ENCODE measurements around the gene NANOGP8. TPM values are rescaled to one million over a fixed set of nuclear protein-coding genes. Genes with fewer than 3 reads are reported as not detected.

The NANOGP8 gene
- total and polyA plus RNA-seq, 9 of the 15 experiments (the other 6 are each of a cell fraction or from before 2014, with no cell fraction given): not detected

DNA sequence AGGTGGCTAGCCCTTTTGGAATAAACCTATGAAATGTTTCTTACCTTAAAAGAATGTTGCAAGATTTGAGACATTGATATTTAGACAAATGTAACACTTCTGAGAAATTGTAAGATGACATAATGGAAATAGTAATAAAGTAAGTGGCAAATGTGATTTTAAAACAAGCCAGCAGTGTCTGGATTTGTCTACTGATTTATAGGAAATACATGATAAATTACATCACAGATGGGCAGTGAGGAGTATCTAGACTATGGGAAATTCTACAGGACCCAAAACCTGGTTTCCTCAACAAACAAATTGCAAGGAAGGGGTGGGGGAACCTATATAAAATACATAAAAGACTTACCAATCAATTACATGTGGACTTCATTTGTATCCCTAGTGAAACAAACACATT lies 37.1 kb downstream of the NANOGP8 start:
- in situ Hi-C loops (cut with MboI) (no loop called here), intact Hi-C loops (cut with micrococcal nuclease) (no loop called here)
- H2AFZ ChIP-seq (ENCODE audit: low read depth, low read length): no peak overlapping the region
- ATAC-seq: no peak
- DNase-seq (ENCODE audit: extremely low read depth in 1 of 4, low spot score in 3 of 4): no peak
- CTCF ChIA-PET (ENCODE audit: low intra/inter-chr PET ratio): no interaction called here
- no peak overlapping the region for H3K4me3 ChIP-seq
- no peaks in the 10 kb centered on the region for H3K9me3 ChIP-seq (replicated peaks; ENCODE audit: control insufficient read depth, insufficient read depth, low read depth, low read length)
- H3K27ac ChIP-seq (ENCODE audit: extremely low read depth, low read depth, low read length): no peak overlapping the region
- H3K9ac ChIP-seq (ENCODE audit: insufficient read depth in 1 of 2, low read depth in 2 of 2, low read length in 2 of 2): no peak overlapping the region
- H4K20me1 ChIP-seq (replicated peaks; ENCODE audit: control insufficient read depth, insufficient read depth, low read length): no peaks in the 10 kb centered on the region
- POLR2A ChIA-PET: no interaction called here
- no peaks in the 10 kb centered on the region for H3K36me3 ChIP-seq (ENCODE audit: control insufficient read depth, insufficient read depth, low read length)
- FAIRE-seq: no peak
- H3K79me2 ChIP-seq (ENCODE audit: control insufficient read depth, insufficient read depth, low read length): no peaks in the 10 kb centered on the region
- no peak overlapping the region for H3K4me2 ChIP-seq (ENCODE audit: insufficient read depth, low read length)
- no TSS peak for BruUV-seq (replicated peaks)
- no peaks in the 10 kb centered on the region for H3K9me1 ChIP-seq (ENCODE audit: control insufficient read depth, insufficient read depth, low read length)
- no peaks in the 10 kb centered on the region; a peak in 1 of 5 replicates for H3K4me1 ChIP-seq (replicated peaks in 1 of 2; ENCODE audit: control insufficient read depth in 2 of 2, insufficient read depth in 2 of 2, low read length in 2 of 2)
- H3K27me3 ChIP-seq (ENCODE audit: control insufficient read depth in 2 of 2, insufficient read depth in 2 of 2, low read length in 2 of 2): no peaks in the 10 kb centered on the region
- TF ChIP-seq NFIX (CRISPR knock-in tag; IDR thresholded peaks at IDR 0.05; ENCODE audit: low read depth) (no peak), CCAR2 (IDR thresholded peaks at IDR 0.05; ENCODE audit: low read depth, low read length) (no peak), RUNX1 (IDR thresholded peaks at IDR 0.05; ENCODE audit: low read depth) (no peak), KAT8 (IDR thresholded peaks at IDR 0.05; ENCODE audit: low read depth) (no peak), ESRRB (CRISPR knock-in tag; IDR thresholded peaks at IDR 0.05; ENCODE audit: borderline replicate concordance) (no peak), POU5F1 (IDR thresholded peaks at IDR 0.05; ENCODE audit: borderline replicate concordance, low read depth, low read length, partially characterized antibody) (no peak), GATAD2B (IDR thresholded peaks at IDR 0.05; ENCODE audit: borderline replicate concordance) (no peak)
- TF ChIP-seq, protein P1, sequence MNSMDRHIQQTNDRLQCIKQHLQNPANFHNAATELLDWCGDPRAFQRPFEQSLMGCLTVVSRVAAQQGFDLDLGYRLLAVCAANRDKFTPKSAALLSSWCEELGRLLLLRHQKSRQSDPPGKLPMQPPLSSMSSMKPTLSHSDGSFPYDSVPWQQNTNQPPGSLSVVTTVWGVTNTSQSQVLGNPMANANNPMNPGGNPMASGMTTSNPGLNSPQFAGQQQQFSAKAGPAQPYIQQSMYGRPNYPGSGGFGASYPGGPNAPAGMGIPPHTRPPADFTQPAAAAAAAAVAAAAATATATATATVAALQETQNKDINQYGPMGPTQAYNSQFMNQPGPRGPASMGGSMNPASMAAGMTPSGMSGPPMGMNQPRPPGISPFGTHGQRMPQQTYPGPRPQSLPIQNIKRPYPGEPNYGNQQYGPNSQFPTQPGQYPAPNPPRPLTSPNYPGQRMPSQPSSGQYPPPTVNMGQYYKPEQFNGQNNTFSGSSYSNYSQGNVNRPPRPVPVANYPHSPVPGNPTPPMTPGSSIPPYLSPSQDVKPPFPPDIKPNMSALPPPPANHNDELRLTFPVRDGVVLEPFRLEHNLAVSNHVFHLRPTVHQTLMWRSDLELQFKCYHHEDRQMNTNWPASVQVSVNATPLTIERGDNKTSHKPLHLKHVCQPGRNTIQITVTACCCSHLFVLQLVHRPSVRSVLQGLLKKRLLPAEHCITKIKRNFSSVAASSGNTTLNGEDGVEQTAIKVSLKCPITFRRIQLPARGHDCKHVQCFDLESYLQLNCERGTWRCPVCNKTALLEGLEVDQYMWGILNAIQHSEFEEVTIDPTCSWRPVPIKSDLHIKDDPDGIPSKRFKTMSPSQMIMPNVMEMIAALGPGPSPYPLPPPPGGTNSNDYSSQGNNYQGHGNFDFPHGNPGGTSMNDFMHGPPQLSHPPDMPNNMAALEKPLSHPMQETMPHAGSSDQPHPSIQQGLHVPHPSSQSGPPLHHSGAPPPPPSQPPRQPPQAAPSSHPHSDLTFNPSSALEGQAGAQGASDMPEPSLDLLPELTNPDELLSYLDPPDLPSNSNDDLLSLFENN (IDR thresholded peaks at IDR 0.05; ENCODE audit: low read depth in 2 of 2, low read length in 2 of 2): no peak
- TF ChIP-seq, protein P2, sequence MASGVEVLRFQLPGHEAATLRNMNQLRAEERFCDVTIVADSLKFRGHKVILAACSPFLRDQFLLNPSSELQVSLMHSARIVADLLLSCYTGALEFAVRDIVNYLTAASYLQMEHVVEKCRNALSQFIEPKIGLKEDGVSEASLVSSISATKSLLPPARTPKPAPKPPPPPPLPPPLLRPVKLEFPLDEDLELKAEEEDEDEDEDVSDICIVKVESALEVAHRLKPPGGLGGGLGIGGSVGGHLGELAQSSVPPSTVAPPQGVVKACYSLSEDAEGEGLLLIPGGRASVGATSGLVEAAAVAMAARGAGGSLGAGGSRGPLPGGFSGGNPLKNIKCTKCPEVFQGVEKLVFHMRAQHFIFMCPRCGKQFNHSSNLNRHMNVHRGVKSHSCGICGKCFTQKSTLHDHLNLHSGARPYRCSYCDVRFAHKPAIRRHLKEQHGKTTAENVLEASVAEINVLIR (CRISPR knock-in tag; IDR thresholded peaks at IDR 0.05): no peak
- TF ChIP-seq, protein P3, sequence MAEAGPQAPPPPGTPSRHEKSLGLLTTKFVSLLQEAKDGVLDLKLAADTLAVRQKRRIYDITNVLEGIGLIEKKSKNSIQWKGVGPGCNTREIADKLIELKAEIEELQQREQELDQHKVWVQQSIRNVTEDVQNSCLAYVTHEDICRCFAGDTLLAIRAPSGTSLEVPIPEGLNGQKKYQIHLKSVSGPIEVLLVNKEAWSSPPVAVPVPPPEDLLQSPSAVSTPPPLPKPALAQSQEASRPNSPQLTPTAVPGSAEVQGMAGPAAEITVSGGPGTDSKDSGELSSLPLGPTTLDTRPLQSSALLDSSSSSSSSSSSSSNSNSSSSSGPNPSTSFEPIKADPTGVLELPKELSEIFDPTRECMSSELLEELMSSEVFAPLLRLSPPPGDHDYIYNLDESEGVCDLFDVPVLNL (CRISPR knock-in tag; IDR thresholded peaks at IDR 0.05; ENCODE audit: low read depth): no peak
- TF ChIP-seq, protein P4, sequence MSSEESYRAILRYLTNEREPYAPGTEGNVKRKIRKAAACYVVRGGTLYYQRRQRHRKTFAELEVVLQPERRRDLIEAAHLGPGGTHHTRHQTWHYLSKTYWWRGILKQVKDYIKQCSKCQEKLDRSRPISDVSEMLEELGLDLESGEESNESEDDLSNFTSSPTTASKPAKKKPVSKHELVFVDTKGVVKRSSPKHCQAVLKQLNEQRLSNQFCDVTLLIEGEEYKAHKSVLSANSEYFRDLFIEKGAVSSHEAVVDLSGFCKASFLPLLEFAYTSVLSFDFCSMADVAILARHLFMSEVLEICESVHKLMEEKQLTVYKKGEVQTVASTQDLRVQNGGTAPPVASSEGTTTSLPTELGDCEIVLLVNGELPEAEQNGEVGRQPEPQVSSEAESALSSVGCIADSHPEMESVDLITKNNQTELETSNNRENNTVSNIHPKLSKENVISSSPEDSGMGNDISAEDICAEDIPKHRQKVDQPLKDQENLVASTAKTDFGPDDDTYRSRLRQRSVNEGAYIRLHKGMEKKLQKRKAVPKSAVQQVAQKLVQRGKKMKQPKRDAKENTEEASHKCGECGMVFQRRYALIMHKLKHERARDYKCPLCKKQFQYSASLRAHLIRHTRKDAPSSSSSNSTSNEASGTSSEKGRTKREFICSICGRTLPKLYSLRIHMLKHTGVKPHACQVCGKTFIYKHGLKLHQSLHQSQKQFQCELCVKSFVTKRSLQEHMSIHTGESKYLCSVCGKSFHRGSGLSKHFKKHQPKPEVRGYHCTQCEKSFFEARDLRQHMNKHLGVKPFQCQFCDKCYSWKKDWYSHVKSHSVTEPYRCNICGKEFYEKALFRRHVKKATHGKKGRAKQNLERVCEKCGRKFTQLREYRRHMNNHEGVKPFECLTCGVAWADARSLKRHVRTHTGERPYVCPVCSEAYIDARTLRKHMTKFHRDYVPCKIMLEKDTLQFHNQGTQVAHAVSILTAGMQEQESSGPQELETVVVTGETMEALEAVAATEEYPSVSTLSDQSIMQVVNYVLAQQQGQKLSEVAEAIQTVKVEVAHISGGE (CRISPR knock-in tag; IDR thresholded peaks at IDR 0.05): no peak
- TF ChIP-seq, protein P5, sequence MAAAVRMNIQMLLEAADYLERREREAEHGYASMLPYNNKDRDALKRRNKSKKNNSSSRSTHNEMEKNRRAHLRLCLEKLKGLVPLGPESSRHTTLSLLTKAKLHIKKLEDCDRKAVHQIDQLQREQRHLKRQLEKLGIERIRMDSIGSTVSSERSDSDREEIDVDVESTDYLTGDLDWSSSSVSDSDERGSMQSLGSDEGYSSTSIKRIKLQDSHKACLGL (CRISPR knock-in tag; IDR thresholded peaks at IDR 0.05; ENCODE audit: borderline replicate concordance, poor library complexity, severe bottlenecking): no peak
